Endothelial cell of umbilical vein (primary cell): Measurements from ENCODE around the gene USP37. TPM values are rescaled to one million over a fixed set of nuclear protein-coding genes. Genes with fewer than 3 reads are reported as not detected.

ENCODE experiments used
- BruUV-seq: library from RNA; stranded (reverse); fragments of 400-500 nt; replicated peaks from 2 replicates; lab custom pipeline; 2021; lab: Mats Ljungman, UMichigan
- CTCF ChIA-PET: fragments of 300-600, 350-600 bp; sonication (Branson Sonifier 250); formaldehyde crosslinking; loops from one replicate; lab custom pipeline; 2021; ENCODE audit warnings: antibody characterized with exemption, inconsistent platforms; lab: Charles Lee
- POLR2A ChIA-PET: fragments of 300-600, 350-600 bp; sonication (Branson Sonifier 250); formaldehyde crosslinking; loops from one replicate; lab custom pipeline; 2021; ENCODE audit warnings: antibody characterized with exemption, inconsistent platforms; lab: Charles Lee
- DNase-seq: peaks from one replicate; pipeline ENCODE4 v3.0.0-alpha.2; 2011; ENCODE audit warnings: low read depth, low spot score
- FAIRE-seq: peaks from 2 replicates; lab custom pipeline; 2011; peaks lifted over from hg19 to GRCh38; lab: Jason Lieb, UNC
- H2AFZ ChIP-seq: 2 replicates; pipeline ENCODE4 v1.6.0; 2012; ENCODE audit warnings: low read depth, low read length, control low read depth, inconsistent platforms
- H3K27ac ChIP-seq: 2 replicates; pipeline ENCODE4 v1.5.1; 2011; ENCODE audit warnings: low read depth, mild to moderate bottlenecking, control low read depth, low read length, moderate library complexity; ENCODE audit not compliant: insufficient read depth
- H3K27me3 ChIP-seq, 2 experiments: 2 replicates each; pipeline versions ENCODE4 v1.6.0 to v1.6.1; 2011; ENCODE audit warnings: low read length in 2 of 2, mixed read lengths in 1 of 2; ENCODE audit not compliant: control insufficient read depth in 2 of 2, insufficient read depth in 2 of 2
- H3K36me3 ChIP-seq, 2 experiments: 2 replicates in 1 of 2; 3 replicates in 1 of 2; pipeline ENCODE4 v1.5.1; 2011; ENCODE audit warnings: low read length in 2 of 2, mild to moderate bottlenecking in 1 of 2, moderate library complexity in 1 of 2; ENCODE audit not compliant: control insufficient read depth in 2 of 2, insufficient read depth in 2 of 2; ENCODE audit errors: extremely low read depth in 1 of 2
- H3K4me1 ChIP-seq: 3 replicates; pipeline ENCODE4 v1.5.1; 2011; ENCODE audit warnings: mild to moderate bottlenecking, low read length; ENCODE audit not compliant: control insufficient read depth, insufficient read depth; ENCODE audit errors: extremely low read depth
- H3K4me2 ChIP-seq: 2 replicates; pipeline ENCODE4 v1.6.1; 2011; ENCODE audit warnings: low read length, control low read depth, mixed read lengths; ENCODE audit not compliant: insufficient read depth
- H3K4me3 ChIP-seq, 3 experiments: fragments of 200-600 bp in 1 of 3; sonication (generic), shearing (Covaris generic) in 1 of 3; replicated peaks in 1 of 3; 2 replicates each; pipeline ENCODE4 v1.5.1; 2011 to 2016; ENCODE audit warnings: control low read depth in 3 of 3, low read length in 3 of 3, mild to moderate bottlenecking in 2 of 3, inconsistent platforms in 1 of 3, low read depth in 1 of 3, moderate library complexity in 1 of 3; ENCODE audit not compliant: insufficient read depth in 1 of 3
- H3K79me2 ChIP-seq: 2 replicates; pipeline ENCODE4 v1.6.0; 2012; ENCODE audit warnings: low read length, inconsistent platforms; ENCODE audit not compliant: control insufficient read depth, insufficient read depth
- H3K9ac ChIP-seq: replicated peaks from 2 replicates; pipeline ENCODE3; 2011; ENCODE audit warnings: low read length, control low read depth; ENCODE audit not compliant: insufficient read depth; ENCODE audit errors: extremely low read depth
- H3K9me1 ChIP-seq: replicated peaks from 3 replicates; pipeline ENCODE4 v1.6.0; 2011; ENCODE audit warnings: mild to moderate bottlenecking, low read length; ENCODE audit not compliant: control insufficient read depth, insufficient read depth; ENCODE audit errors: extremely low read depth
- H3K9me3 ChIP-seq: replicated peaks from 2 replicates; pipeline ENCODE4 v1.5.1; 2012; ENCODE audit warnings: low read length, inconsistent platforms; ENCODE audit not compliant: control insufficient read depth, insufficient read depth
- H4K20me1 ChIP-seq: replicated peaks from 2 replicates; pipeline ENCODE3; 2011; ENCODE audit warnings: mild to moderate bottlenecking, low read length; ENCODE audit not compliant: control insufficient read depth, insufficient read depth; ENCODE audit errors: extremely low read depth
- EZH2 ChIP-seq: IDR thresholded peaks from 2 replicates; pipeline ENCODE4 v1.6.1; 2012; ENCODE audit warnings: borderline replicate concordance, low read depth, mild to moderate bottlenecking, moderate library complexity, low read length, inconsistent platforms; ENCODE audit not compliant: severe bottlenecking
- FOS ChIP-seq: IDR thresholded peaks from 2 replicates; pipeline ENCODE4 v1.6.1; 2011; ENCODE audit warnings: mild to moderate bottlenecking, low read length, moderate library complexity, borderline replicate concordance; ENCODE audit not compliant: insufficient read depth
- GATA2 ChIP-seq: IDR thresholded peaks from 2 replicates; pipeline ENCODE4 v1.7.0; 2011; ENCODE audit warnings: low read depth, mild to moderate bottlenecking, moderate library complexity, mixed read lengths, low read length; ENCODE audit not compliant: insufficient read length, insufficient read depth
- JUN ChIP-seq: IDR thresholded peaks from 2 replicates; pipeline ENCODE4 v1.6.1; 2011; ENCODE audit warnings: borderline replicate concordance, low read depth; ENCODE audit not compliant: insufficient read length, insufficient read depth
- MAX ChIP-seq: IDR thresholded peaks from 2 replicates; pipeline ENCODE4 v1.6.1; 2011; ENCODE audit not compliant: insufficient read depth, insufficient read length
- MYC ChIP-seq: IDR thresholded peaks from one replicate; pipeline ENCODE4 v1.6.1; 2011; ENCODE audit warnings: mild to moderate bottlenecking, low read depth, low read length
- POLR2A ChIP-seq: IDR thresholded peaks from 2 replicates; pipeline ENCODE4 v1.6.1; 2012; ENCODE audit warnings: low read depth, mild to moderate bottlenecking, control low read depth, low read length
- POLR2AphosphoS5 ChIP-seq: IDR thresholded peaks from 2 replicates; pipeline ENCODE4 v1.6.1; 2012; ENCODE audit warnings: low read depth, mild to moderate bottlenecking, control low read depth, low read length, moderate library complexity; ENCODE audit not compliant: insufficient read depth
- dilution Hi-C: fragments of 300-500 bp; cut with MboI; formaldehyde crosslinking; loops from one replicate; pipeline ENCODE4 v1.15.0; 2019; ENCODE audit warnings: low sequenced_read_pairs; ENCODE audit not compliant: extremely low pct_ligation_motif_present
- intact Hi-C: fragments of 100-400 bp; cut with micrococcal nuclease; formaldehyde crosslinking; loops from one replicate; pipeline ENCODE4 v1.10.0; 2022
- polyA plus RNA-seq, 4 experiments: library from polyadenylated mRNA; depleted of rRNA in 3 of 4; stranded (reverse) in 3 of 4; unstranded in 1 of 4; fragments of >200 nt; gene quantifications; 2 replicates each; pipeline versions ENCODE4 v1.2.1 to v1.2.3, GENCODE V29; 2011 to 2012; ENCODE audit warnings: missing spikeins in 1 of 4
- total RNA-seq: library from RNA; stranded (reverse); gene quantifications from 2 replicates; pipeline ENCODE4 v1.2.3, GENCODE V29; 2021
- TF ChIP-seq, protein P1 (sequence below), 2 donors: IDR thresholded peaks; 1 replicate in 1 of 2; 2 replicates in 1 of 2; pipeline ENCODE4 v1.5.1; 2011; ENCODE audit warnings: low read length in 2 of 2, mild to moderate bottlenecking in 2 of 2, moderate library complexity in 2 of 2, control low read depth in 1 of 2, inconsistent platforms in 1 of 2, low read depth in 1 of 2; ENCODE audit not compliant: insufficient read depth in 1 of 2; ENCODE audit errors: extremely low read depth in 1 of 2

The USP37 gene
- total and polyA plus RNA-seq, 2 donors (not counting 3 experiments of a cell fraction or from before 2014, with no cell fraction given), result 1.9 to 14.4 TPM

- ChIA-PET POLR2A (no interaction called here), CTCF (interaction anchor here (4.1 kb wide), 1 partner anchor 19 kb away, joined by 14 read pairs; no protein-coding TSS in a partner anchor)
- Histone ChIP-seq H3K79me2 (no peaks in the 10 kb centered on the region), H3K4me2 (no peak overlapping the region), H2AFZ (no peak overlapping the region), H3K27me3 (no peaks in the 10 kb centered on the region), H3K27ac (no peak overlapping the region), H3K9me3 (no peaks in the 10 kb centered on the region), H3K4me3 (no peak overlapping the region), H3K36me3 (no peaks in the 10 kb centered on the region), H4K20me1 (no peaks in the 10 kb centered on the region), H3K9me1 (no peaks in the 10 kb centered on the region), H3K4me1 (peaks cover 16% of the 10 kb centered on the region), H3K9ac (no peak overlapping the region)
- DNase-seq, result no peak
- dilution Hi-C loops, result no loop called here
- intact Hi-C loops, result no loop called here
- BruUV-seq, result no TSS peak
- TF ChIP-seq MYC (no peak), JUN (no peak), MAX (no peak), FOS (no peak), GATA2 (no peak), POLR2AphosphoS5 (no peak), POLR2A (no peak), EZH2 (no peak)
- TF ChIP-seq, protein P1, sequence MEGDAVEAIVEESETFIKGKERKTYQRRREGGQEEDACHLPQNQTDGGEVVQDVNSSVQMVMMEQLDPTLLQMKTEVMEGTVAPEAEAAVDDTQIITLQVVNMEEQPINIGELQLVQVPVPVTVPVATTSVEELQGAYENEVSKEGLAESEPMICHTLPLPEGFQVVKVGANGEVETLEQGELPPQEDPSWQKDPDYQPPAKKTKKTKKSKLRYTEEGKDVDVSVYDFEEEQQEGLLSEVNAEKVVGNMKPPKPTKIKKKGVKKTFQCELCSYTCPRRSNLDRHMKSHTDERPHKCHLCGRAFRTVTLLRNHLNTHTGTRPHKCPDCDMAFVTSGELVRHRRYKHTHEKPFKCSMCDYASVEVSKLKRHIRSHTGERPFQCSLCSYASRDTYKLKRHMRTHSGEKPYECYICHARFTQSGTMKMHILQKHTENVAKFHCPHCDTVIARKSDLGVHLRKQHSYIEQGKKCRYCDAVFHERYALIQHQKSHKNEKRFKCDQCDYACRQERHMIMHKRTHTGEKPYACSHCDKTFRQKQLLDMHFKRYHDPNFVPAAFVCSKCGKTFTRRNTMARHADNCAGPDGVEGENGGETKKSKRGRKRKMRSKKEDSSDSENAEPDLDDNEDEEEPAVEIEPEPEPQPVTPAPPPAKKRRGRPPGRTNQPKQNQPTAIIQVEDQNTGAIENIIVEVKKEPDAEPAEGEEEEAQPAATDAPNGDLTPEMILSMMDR (IDR thresholded peaks at IDR 0.05; ENCODE audit: extremely low read depth in 1 of 2, insufficient read depth in 1 of 2, low read depth in 1 of 2, low read length in 2 of 2), result no peak
- no peak for FAIRE-seq
Observed at GRCh38 chr2:218447072-218447471, 121.1 kb downstream of the USP37 start.
